WI38 (cell line): Measurements from ENCODE around the gene TEPSIN.

Experiments
- H3K4me3 ChIP-seq: 2 replicates; pipeline ENCODE4 v1.5.1; 2011; ENCODE audit warnings: low read depth, mild to moderate bottlenecking, control low read depth, low read length
- TF ChIP-seq, protein P1 (sequence below): IDR thresholded peaks from 2 replicates; pipeline ENCODE4 v1.5.1; 2012; ENCODE audit warnings: low read depth, mild to moderate bottlenecking, control low read depth, low read length

TEPSIN gene

DNA sequence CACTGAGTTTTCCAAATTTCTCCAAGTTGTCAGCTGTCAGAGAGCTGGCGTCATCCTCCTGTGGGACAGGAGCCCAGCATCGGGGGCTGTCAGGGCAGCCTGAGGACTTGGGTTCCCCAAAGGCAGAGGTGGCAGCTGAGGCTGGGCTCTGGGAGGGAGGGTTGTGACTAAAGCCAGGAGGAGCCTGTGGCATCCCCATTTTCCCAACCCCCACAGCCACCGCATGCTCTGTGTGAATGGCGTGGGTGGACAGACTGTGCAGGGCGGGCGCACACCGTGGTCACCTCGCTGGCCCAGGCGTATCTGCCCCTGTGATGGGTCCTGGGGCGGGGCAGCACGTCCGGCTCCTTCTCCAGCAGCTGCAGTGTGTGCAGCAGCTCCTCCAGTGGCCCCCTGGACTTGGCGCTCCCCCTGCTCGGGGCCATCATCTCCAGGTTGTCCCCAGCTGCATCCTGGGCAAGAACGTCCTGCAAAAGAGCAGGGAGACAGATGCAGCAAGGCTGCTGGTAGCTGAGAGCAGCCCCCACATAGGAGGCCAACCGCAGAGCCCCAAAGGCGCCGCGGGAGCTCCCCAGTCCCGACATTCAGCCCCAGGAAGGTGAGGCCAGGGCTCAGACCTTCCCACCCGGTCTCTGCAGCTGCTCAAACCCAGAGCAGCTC, 40.9 kb downstream of the TEPSIN start:
- no peak overlapping the region for H3K4me3 ChIP-seq
- TF ChIP-seq, protein P1, sequence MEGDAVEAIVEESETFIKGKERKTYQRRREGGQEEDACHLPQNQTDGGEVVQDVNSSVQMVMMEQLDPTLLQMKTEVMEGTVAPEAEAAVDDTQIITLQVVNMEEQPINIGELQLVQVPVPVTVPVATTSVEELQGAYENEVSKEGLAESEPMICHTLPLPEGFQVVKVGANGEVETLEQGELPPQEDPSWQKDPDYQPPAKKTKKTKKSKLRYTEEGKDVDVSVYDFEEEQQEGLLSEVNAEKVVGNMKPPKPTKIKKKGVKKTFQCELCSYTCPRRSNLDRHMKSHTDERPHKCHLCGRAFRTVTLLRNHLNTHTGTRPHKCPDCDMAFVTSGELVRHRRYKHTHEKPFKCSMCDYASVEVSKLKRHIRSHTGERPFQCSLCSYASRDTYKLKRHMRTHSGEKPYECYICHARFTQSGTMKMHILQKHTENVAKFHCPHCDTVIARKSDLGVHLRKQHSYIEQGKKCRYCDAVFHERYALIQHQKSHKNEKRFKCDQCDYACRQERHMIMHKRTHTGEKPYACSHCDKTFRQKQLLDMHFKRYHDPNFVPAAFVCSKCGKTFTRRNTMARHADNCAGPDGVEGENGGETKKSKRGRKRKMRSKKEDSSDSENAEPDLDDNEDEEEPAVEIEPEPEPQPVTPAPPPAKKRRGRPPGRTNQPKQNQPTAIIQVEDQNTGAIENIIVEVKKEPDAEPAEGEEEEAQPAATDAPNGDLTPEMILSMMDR = no peak

DNA sequence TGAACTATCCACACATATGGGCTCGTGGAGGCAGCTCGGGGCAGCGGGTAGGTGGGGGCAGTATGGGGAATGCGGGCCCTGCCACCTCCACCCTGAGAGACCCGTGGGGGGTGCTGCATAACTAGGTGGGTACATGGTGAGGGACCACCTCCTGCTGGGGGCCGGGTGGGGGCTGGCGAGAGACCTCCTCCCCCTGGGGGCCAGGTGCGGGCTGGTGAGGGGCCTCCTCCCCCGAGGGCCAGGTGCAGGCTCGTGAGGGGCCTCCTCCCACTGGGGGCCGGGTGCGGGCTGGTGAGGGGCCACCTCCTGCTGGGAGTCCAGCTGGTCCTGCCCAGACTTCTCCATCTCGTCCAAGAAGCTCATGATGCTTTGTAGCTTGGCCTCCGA, 41.5 kb downstream of the TEPSIN start:
- TF ChIP-seq, protein P1 = no peak
- no peak overlapping the region for H3K4me3 ChIP-seq

DNA sequence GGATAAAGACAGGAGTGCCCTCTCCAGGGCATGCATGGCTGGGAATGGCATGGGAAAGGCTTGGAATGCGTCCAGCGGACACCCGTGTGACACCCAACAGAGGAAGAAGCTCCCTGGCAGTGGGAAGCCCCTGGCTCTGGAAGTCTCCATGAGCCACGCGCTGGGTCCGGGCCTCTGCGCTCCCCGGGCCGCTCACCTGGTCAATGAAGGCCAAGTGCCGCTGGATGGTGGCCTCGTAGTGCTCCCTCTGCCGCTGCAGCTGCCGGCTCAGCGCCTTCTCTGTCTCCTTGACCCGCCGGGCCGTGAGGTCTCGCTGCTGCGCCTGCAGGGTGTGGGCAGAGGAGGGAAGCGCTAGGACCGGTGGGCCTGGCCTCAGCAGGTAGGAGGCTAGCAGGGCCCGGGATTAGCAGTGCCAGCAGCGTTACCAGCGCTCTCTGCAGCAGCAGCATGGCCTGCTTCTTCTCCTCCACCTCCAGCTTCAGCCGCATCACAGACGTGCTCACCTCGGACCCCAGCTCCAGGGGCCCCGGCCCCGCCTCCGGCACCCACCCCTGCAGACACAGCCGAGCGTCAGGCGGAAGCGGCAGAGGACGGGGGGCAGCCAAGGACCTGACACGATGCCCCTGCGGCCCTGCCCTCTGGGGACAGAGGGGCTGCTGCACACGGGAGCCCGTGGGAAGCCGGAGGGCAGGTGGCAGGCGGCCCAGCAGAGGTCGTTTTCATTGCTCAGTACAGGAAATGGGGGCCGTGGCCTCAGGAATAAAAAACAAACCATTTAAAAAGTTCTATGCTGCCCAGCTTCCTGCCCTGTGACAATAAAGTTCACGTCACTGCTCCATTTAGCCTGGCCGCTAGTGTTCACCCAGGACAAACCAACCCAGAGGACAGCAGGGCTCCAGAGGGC, 42.1 kb downstream of the TEPSIN start:
- TF ChIP-seq, protein P1 = no peak
- no peak overlapping the region for H3K4me3 ChIP-seq

DNA sequence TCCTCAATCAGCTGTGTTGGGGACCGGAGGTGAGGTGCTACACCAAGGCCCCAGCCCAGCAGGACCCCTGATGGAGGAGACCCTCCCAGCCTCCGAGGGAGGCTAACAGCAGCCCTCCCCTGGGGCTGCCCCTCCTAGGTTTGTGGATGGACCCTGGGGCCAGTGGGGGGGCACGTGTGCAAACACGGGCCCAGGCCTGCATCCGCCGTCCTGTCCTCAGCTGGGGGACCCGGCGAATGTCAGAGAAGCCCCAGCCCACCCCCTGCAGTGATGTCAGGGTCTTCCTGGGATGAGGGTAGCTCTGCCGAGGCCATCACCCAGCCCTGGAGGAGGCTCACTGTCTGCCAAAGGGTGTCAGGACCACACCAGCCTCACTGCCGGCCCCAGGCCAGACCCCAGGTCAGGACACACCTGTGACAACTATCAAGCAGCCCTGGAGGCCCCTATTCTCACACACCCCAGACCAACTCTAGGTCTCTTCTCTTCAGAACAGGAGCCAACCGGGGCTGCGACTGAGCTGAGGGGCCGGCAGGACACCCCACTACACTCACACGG, 42.8 kb downstream of the TEPSIN start:
- no peak overlapping the region for H3K4me3 ChIP-seq
- TF ChIP-seq, protein P1 = no peak

DNA sequence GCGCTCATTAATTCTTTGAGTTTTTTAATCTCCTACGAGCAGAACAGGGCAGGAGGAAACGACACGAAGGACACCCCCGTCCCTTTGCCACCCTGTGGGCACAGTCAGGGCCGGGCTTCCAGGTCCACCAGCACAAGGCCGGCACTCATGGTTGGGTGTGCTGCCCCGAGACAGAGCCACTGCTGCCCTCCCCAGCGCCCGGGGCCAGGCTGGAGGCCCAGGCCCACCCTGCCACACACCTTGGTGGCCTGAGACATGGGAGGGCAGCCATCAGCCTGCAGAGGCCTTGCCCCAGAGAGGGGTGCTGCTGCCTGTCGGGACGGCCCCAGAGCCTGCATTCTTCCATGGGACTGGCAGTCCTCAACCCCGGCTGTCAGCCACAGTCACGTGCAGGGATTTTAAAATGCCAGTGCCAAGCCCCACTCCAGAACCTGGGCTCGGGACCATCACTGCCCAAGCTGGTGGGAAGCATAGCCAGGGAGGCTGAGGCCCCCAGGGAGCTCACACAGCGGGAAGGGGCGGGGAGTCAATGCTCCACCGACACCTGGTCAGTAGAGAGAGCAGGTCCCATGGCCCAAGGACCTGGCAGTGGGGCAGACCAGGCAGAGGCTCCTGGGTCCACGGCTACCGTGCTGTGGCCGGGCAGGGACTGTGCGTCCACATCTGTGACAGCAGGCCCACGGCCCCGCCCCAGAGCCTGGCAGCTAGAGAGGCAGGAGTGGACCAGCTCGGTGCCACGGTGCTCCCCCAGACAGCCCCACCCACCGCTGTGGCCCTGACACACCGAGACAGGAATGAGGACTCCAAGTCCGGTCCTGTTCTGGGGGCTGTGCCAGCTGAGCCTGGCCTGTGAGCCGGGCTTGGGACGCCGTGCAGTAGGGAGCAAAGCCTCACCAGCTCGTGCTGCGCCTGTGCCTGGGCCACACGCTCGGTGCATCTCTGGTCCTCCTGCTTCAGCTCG, 43.6 kb downstream of the TEPSIN start:
- TF ChIP-seq, protein P1 = no peak
- no peak overlapping the region for H3K4me3 ChIP-seq

DNA sequence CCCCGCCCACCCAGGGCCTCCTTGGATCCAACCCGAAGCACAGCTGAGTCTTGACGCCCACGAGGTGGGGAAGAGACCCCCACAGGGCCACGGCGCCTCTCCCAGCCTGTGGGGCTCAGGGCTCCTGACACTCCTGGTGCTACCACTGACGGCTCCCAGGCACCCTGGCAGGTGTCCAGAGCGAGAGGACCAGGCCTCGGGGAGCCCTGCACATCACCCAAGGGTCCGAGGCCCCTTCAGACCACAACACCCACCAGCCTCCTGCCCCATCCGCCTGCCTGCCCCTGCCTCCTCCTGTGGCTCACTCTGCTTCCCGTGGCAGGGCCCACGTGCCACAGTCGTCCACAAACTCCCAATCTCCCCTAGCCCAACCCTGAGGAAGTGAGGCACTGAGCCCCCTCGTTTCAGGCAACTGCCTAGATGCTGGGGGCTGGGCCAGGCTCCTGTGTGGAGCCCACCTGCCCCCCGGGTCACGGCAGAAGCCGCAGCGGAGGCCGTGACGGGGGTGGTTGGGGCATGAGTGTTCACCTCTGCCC, 44.6 kb downstream of the TEPSIN start:
- no peak overlapping the region for H3K4me3 ChIP-seq
- TF ChIP-seq, protein P1 = no peak
